ENCODE data around the gene DPEP2NB.
"Not testable (repeated sequence)": the region's sequence is repeated elsewhere in the genome, so short reads cannot be mapped to it uniquely, and the experiment has no call there.

DPEP2NB gene

DNA sequence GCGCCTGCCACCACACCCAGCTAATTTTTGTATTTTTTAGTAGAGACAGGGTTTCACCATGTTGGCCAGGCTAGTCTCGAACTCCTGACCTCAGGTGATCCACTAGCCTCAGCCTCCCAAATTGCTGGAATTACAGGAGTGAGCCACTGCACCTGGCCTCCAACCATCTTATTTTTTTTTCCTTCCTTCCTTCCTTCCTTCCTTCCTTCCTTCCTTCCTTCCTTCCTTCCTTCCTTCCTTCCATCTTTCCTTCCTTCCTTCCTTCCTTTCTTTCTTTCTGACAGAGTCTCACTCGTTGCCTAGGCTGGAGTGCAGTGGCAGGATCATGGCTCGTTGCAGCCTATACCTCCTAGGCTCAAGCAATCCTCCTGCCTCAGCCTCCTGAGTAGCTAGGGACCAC is 5.8 kb downstream of the DPEP2NB start:
- not testable (repeated sequence) for DNase-seq

DNA sequence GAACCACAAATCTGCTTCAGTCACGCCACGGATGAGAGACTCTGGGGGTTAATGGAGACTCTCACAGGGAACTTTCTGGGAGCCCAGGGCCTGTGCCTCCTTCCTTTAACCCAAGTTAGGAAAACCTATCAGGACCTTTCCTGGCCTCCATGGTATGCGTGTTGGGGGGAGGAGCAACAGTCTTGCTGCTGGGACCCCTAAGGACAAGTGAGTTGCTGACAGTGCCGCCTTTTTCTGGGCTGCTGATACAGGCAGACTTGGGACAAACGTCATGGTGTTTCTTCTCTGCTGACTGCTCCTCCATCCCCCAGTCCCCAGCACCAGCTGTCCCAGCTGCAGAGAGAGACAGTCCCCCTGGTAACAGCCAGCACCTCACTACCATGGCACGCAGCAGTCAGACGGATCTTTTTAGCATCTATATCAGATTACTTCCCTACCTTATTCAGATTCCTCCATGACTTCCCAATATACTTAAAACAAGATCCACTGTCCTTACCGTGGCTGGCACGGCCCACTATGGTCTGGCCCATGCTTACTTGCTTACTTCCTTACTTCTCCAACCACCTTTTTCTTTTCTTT is 6.5 kb downstream of the DPEP2NB start:
- no peak for DNase-seq

DNA sequence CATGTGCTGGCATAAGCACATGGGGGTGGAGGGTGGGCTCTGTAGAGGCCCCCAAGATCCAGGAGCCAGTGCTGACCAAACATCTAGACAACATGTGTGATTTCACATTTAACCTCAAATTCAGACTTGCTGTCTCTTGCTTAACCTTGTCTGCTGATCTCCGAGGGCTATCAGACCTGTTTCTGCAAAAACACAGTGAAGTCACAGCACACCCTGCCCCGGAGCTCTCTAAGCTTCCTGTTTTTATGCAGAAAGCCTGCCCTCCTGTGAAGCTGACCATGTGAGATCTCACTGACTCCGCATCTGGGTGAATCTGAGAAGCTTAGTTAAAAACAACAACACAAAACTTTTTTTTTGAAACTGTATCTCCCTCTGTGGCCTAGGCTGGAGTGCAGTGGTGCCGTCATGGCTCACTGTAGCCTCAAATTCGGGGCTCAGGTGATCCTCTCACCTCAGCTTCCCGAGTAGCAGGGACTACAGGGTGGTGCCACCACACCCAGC is 9.9 kb downstream of the DPEP2NB start:
- DNase-seq: no peak

DNA sequence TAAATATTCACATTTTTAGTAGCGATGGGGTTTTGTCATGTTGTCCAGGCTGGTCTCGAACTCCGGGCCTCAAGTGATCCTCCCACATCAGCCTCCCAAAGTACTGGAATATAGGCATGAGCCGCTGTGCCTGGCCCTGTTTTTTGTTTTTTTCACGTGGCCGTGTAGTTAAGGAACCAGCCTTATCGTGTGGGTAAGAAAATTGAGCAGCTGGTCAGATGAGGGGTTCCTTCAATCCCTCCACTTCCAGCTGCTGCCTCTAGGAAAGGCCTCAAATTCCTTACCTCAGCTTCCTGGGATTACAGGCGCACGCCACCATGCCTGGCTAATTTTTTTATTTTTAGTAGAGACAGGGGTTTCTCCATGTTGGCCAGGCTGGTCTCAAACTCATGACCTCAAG is 10.5 kb downstream of the DPEP2NB start:
- DNase-seq: no peak

DNA sequence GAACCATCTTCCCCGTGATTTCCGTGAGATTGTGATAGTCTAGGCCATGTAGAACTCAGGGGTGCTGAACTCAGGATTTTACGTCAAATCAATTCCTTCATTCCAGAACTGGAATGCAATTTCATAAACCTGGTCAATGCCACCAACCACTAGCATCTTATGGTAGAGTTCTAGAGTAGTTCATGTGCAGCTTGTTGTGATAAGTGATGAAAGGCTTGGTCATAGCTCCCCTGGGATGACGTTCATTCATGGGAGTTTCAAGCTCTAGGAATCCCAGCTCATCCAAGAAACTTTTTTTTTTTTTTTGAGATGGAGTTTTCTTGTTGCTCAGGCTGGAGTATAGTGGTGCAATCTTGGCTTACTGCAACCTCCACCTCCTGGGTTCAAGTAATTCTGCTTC is 12.7 kb downstream of the DPEP2NB start:
- DNase-seq: no peak

DNA sequence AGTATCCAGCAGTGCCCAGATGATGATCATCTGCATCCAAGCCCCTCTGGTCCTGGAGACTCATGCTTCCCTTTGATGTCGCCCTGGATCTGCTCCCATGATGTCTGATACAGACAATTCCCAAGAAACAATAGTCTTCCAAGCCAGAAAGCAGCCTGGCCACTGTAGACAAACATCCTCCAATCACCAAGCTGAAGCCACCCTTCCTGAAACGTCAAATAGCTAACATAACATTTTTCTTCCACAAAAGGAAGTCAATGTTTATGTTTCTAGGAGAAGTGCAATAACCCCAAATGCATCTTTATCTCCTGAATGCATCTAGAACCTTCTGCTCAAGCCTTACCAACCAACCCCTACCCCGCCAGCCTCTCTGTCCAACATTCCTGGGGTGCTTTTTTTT is 15.3 kb downstream of the DPEP2NB start:
- no peak for DNase-seq

DNA sequence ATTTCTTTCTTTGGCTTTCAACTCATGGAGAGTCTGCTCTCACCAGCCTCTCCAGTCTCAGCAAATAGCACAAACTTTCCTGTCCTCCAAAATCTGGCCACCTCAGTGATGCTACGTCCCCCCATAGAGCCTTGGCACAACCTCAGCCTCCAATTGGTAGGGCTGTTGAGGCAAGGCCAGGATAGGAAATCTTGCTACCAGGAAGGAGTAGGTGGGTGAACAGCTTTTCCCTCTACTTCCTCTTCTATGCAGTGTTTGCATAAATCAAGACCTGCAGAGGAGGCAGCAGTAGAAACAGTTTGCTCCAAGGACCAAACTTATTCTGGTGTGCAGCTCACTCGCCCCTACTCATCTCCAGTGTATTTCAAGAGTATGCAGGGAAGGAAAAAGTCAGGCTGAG is 15.7 kb downstream of the DPEP2NB start:
- DNase-seq: no peak

DNA sequence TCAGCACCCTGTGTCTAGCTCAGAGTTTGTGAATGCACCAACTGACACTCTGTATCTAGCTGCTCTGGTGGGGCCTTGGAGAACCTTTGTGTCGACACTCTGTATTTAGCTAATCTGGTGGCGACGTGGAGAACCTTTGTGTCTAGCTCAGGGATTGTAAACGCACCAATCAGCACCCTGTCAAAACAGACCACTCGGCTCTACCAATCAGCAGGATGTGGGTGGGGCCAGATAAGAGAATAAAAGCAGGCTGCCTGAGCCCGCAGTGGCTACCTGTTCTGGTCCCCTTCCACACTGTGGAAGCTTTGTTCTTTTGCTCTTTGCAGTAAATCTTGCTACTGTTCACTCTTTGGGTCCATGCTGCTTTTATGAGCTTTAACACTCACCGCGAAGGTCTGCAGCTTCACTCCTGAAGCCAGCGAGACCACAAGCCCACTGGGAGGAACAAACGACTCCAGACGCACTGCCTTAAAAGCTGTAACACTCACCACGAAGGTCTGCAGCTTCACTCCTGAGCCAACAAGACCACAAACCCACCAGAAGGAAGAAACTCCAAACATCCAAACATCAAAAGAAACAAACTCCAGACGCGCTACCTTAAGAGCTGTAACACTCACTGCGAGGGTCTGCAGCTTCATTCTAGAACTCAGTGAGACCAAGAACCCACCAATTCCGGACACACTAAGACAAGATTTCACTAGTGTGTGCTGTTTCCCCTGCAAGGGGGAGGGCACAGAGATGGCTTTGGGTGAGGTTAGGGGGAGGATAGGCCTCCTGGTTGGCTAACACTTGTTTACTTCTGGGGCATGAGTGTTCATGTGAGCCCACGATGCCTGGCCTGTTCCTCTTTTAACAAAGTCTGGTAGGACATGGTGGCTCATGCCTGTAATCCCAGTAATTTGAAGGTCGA is 16.7 kb downstream of the DPEP2NB start, which contains the start of gene DPEP2:
TSS of gene DPEP2 (minus strand) at position 706 of the 910 bp plus-strand sequence. CDS start 6,272 bp downstream, outside the sequence.
- DNase-seq: not testable (repeated sequence)

DNA sequence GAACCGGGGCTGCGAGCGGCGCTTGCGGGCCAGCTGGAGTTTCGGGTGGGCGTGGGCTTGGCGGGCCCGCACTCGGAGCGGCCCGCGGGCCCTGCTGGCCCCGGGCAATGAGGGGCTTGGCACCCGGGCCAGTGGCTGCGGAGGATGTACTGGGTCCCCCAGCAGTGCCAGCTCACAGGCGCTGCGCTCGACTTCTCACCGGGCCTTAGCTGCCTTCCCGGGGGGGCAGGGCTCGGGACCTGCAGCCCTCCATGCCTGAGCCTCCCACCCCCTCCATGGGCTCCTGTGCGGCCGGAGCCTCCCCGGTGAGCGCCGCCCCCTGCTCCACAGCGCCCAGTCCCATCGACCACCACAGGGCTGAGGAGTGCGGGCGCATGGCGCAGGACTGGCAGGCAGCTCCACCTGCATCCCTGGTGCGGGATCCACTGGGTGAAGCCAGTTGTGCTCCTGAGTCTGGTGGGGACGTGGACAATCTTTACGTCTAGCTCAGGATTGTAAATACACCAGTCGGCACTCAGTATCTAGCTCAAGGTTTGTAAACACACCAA is 17.4 kb downstream of the DPEP2NB start:
- not testable (repeated sequence) for DNase-seq

DNA sequence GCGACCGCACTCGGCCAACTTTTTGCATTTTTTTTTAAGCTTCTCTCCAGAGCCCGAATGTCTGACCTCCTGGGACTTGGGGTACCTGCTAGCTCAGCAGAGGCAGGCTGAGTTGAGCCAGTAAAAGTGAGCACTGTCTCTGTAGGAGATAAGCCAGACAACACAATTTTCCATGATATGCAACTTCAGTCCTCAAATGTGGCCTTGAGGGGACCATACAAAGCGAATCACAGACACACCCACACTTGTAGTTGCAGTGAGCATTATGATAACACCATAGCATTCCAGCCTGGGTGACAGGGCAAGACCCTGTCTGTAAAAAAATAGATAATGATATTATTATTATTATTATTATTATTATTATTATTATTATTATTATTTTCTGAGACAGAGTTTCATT is 19.0 kb downstream of the DPEP2NB start:
- no peak for DNase-seq

DNA sequence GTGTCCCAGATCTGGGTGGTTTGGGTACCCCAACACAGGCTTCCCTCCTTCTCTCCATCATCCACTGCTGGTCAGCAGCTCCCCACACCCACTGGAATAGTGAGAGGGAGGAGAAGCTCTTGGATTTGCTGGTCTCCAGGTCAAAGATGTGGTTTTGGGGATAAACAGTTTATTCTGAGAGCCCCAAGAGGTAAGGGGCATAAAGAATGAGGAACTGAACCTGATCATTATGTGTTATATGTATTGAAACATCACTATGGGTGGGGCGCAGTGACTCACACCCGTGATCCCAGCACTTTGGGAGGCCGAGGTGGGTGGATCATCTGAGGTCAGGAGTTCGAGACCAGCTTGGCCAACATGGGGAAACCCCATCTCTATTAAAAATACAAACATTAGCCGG is 20.3 kb downstream of the DPEP2NB start:
- DNase-seq: no peak

DNA sequence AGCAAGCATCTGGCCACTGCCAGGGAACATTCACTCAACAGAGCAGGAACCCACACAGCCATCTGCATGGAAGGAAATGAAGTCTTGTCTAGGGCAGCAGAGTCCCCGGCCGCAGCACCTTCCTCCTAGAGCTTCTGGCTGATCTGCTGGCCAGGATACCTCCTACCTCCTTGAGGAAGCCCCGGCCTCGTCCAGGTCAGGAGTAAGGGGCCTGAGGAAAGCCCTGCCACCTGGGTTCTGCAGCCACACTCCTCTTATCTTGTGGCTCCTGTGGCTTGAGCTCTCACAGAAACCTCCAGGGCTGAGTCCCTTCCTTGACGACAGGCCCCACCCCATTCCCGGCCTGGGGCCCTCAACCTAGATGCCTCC is 21.7 kb downstream of the DPEP2NB start:
- DNase-seq: not testable (repeated sequence)

DNA sequence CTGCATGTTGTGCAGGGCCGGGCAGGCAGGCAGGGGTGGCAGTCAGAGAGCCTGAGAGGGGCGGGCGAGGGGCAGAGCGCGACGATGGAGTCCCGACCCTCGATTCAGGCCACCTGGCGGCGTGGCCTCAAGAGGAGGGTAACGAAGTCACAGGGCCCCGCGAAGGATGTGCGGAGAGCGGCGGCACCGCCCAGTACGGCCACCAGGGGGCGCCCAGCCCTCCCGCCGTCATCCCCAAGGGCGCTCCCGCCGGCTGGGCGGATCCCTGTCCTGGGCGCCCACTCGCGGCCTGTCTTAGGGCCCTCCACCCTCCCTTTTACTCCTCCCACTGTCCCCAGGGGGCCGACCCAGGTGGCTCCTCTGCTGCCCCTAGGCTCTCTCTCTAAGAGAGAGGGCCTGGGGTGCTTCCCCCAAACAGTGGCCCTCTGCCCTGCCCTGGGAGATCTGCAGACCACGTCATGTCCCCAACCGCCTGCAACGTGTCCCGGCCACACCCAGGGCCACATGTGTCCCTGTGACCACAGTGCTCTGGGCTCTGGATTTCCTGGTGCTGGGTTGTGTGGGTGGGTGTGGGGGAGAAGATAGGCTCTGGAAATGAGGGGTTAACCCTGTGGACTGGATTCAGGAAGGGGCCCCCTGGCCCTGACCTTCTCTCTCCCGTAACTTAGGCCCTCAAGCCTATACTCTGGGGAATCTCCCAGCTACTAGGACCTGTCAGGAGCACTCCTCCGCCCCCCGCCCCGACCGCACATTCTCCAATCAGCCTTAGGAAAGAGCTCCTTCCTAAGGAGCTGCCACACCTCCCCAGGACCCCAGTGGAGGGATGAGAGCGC is 22.3 kb downstream of the DPEP2NB start:
- DNase-seq: peak; percentile 68

DNA sequence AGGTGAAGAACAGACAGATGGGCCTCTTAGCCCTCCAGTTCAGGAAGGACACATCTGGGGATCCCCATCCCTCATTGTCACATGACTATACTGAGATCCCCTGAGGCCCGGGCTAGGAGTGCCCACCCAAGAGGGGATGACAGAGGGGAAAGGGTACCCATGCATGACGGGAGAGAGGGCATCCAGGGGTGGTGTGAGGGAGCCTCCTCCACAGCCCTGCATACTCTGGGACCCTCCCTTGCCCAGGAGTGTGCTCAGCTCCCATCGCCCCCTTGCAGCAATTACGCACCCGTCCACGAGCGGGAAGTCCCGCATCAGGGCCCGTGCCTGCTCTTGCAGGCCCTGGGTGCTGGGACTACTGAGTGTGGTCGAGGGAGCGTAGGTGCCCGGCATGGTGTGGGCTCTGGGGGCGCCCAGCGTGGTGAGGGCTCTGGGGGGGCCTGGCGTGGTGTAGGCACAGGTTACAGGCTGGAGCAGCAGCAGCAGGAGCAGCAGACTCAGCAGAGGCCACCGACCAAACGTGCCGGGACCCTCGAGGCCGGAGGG is 23.0 kb downstream of the DPEP2NB start:
- no peak for DNase-seq

DNA sequence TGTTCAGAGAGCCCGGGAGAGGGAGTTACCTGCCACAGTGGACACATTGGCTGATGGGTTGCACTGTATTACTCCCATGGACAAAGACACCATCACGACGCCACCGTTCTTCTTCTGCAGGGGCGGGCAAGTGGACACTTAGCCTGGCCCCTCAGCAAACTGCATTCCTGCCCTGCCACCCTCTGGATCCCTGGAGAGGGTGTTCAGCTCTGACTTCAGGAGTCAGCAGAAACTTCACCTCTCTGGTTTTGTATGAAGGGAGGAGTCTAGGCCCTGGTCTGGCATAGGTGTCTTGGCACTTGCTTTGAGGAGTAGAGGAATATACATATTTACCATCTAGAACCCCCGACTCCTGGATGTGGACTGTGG is 25.7 kb downstream of the DPEP2NB start:
- DNase-seq: no peak

DNA sequence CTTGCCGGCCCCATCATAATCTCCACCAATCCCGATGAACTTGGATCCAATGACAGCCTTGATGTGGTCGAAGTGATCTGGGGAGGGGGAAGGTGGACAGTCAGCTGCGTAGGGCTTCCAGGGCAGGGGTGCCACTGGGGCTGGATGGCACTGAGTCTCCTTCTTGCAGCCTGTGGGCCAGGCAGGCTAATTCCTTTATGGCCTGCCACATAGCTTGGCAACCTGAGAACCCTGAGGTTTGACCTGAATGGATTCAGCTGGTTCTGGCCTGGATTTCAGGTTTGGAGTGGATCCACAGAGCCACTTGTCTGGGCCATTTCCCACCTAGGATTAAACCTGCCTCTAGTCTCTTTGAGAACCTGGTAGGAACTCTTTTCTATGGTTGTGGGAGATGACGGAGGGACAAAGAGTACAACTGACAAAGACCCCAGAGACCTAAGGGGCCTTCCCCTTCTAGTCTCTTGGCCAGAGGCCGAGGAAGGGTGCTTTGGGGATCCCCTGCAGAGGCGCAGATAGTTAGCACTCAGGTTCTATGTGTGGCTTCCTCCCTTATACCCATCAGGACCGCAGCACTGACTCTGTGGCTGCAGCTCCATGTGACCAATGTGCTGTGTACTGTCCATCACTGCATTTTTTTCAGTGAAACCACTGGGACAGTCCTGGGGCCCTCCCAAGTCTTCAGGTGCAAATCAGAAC is 26.2 kb downstream of the DPEP2NB start:
- DNase-seq: no peak

DNA sequence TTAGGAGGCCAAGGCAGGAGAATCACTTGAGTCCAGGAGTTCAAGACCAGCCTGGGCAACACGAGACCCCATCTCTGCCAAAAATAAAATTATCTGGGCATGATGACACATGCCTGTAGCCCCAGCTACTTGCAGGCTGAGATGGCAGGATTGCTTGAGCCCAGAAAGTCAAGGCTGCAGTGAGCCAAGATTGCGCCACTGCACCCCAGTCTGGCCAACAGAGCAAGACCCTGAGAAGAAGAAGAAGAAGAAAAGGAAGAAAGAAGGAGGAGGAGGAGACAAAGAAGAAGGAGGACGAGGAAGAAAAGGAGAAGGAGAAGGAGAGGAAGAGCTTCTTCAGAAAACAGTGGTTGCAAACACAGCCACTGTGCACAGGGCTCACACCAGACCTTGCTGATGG is 27.0 kb downstream of the DPEP2NB start:
- DNase-seq: no peak

DNA sequence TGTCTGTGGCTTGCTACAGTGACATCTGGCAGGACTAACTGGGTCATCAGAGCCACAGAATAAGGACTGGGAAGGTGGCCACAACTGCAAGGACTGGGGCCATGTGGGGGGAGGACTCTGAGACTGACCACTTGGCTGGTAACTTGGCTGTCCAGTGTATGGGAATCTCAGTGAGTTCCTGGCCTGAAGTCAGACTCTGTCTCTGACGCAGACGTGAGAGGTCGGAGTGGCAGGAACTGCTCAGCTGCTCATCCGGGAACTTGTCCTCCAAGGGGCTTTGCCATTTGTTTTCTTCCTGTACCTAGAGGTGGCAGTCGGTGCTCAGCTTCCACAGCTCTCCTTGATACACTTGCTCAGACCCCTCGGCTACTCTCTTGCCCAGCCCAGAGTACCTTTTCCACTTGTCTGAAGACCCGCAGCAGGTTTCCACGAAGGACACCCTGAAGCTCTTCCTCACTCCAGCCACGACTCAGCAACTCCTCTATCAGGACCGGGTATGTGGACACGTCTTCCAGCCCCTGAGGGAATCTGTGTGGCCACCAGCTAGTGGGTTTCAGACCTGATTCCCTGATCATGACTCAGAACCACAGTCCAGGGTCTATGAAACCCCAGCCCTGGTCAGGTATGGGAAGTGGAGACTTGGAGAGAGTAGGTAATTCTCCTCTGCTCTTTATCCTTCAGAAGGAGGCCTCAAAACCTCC is 28.1 kb downstream of the DPEP2NB start:
- DNase-seq: no peak

DNA sequence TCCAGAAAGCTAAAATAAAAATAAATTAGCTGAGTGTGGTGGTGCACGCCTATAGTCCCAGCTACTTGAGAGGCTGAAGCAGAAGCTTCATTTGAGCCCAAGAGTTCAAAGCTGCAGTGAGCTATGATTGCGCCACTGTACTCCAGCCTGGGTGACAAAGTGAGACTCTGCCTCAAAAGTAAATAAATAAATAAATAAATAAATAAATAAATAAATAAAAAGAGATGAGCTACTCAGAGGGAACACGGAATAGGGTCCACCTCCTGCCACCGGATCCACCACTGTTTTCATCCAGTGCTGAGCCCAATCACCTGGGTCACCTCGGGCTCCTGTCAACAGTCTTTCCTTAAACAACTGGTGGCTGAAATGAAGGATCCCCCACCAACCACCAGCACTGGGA is 28.8 kb downstream of the DPEP2NB start:
- DNase-seq: no peak

DNA sequence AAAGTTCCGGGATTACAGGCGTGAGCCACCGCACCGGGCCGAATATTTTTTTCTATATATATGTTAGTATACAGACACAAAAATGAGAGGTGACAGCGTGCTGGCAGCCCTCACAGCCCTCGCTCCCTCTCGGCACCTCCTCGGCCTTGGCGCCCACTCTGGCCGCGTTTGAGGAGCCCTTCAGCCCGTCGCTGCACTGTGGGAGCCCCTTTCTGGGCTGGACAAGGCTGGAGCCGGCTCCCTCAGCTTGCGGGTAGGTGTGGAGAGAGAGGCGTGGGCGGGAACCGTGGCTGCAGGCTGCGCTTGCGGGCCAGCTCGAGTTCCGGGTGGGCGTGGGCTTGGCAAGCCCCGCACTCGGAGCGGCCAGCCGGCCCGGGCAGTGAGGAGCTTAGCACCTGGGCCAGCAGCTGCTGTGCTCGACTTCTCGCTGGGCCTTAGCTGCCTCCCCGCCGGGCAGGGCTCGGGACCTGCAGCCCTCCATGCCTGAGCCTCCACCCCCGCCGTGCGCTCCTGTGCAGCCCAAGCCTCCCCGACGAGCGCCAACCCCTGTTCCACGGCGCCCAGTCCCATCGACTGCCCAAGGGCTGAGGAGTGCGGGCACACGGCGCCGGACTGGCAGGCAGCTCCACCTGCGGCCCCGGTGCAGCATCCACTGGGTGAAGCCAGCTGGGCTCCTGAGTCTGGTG is 33.6 kb downstream of the DPEP2NB start:
- no peak for DNase-seq
